ENCODE data around the gene NAA10. TPM values are rescaled to one million over a fixed set of nuclear protein-coding genes. Genes with fewer than 3 reads are reported as not detected.

NAA10 gene
- total and polyA plus RNA-seq, 4 donors = 33.1 to 146 (median 104) TPM

DNA sequence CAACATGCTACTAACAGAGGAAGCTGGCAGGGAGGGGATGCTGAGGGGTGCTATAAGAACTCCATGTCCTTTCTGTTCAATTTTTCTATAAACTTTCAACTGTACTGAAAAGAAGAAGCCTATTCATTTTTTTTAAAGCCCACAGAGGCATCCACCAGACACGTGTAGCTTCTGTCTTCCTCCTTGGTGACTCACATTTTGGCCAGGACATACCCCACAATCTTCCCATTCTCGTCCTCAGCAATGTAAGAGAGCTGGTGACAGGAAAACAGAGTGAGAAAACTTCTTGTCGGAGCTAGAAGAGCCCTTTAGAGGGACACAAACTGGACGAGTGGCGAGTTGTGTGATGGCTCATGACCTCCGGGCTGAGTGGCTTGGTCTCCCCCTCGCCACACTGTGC, 1.1 kb downstream of the NAA10 start:
- H3K4me1 ChIP-seq (ENCODE audit: control insufficient read depth in 5 of 5, insufficient read depth in 5 of 5, low read length in 5 of 5) = peaks cover 0 to 8% (median 0%) of the 10 kb centered on the region in 5 donors
- H3K36me3 ChIP-seq (ENCODE audit: control insufficient read depth in 4 of 4, insufficient read depth in 4 of 4, low read length in 4 of 4) = peaks cover 0 to 11% (median 4%) of the 10 kb centered on the region in 4 donors
- peaks cover 0 to 3% (median 1%) of the 10 kb centered on the region in 4 donors for H3K9me3 ChIP-seq (ENCODE audit: control insufficient read depth in 4 of 4, insufficient read depth in 3 of 4, low read length in 3 of 4)
- DNase-seq = no peak
- no peak for ATAC-seq (ENCODE audit: insufficient read depth, low FRiP score)
- no peaks in the 10 kb centered on the region for H3K27me3 ChIP-seq (ENCODE audit: control insufficient read depth in 3 of 3, insufficient read depth in 3 of 3, low read length in 2 of 3)
- 42 to 48% methylated on average over 6 to 7 of the region's 7 CpGs for WGBS, 2 donors
- peak overlapping the region; percentile 72 for H3K4me3 ChIP-seq
- H3K9ac ChIP-seq (ENCODE audit: insufficient read depth in 1 of 2, low read length in 2 of 2) = no peak overlapping the region
- TF ChIP-seq, protein P1, sequence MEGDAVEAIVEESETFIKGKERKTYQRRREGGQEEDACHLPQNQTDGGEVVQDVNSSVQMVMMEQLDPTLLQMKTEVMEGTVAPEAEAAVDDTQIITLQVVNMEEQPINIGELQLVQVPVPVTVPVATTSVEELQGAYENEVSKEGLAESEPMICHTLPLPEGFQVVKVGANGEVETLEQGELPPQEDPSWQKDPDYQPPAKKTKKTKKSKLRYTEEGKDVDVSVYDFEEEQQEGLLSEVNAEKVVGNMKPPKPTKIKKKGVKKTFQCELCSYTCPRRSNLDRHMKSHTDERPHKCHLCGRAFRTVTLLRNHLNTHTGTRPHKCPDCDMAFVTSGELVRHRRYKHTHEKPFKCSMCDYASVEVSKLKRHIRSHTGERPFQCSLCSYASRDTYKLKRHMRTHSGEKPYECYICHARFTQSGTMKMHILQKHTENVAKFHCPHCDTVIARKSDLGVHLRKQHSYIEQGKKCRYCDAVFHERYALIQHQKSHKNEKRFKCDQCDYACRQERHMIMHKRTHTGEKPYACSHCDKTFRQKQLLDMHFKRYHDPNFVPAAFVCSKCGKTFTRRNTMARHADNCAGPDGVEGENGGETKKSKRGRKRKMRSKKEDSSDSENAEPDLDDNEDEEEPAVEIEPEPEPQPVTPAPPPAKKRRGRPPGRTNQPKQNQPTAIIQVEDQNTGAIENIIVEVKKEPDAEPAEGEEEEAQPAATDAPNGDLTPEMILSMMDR (IDR thresholded peaks at IDR 0.05; ENCODE audit: control extremely low read depth, extremely low read depth) = no peak
- peak overlapping the region; percentile 33 to 42 for H3K27ac ChIP-seq (ENCODE audit: low read depth in 1 of 2, low read length in 1 of 2)

- Histone ChIP-seq H3K27ac (ENCODE audit: low read depth in 1 of 2, low read length in 1 of 2) (no peak overlapping the region), H3K27me3 (ENCODE audit: control insufficient read depth in 3 of 3, insufficient read depth in 3 of 3, low read length in 2 of 3) (no peaks in the 10 kb centered on the region), H3K4me1 (ENCODE audit: control insufficient read depth in 5 of 5, insufficient read depth in 5 of 5, low read length in 5 of 5) (peaks cover 0 to 12% (median 0%) of the 10 kb centered on the region in 5 donors), H3K9me3 (ENCODE audit: control insufficient read depth in 4 of 4, insufficient read depth in 3 of 4, low read length in 3 of 4) (peaks cover 0 to 3% (median 0%) of the 10 kb centered on the region in 4 donors), H3K36me3 (ENCODE audit: control insufficient read depth in 4 of 4, insufficient read depth in 4 of 4, low read length in 4 of 4) (peaks cover 0 to 11% (median 4%) of the 10 kb centered on the region in 4 donors), H3K4me3 (no peak overlapping the region), H3K9ac (ENCODE audit: insufficient read depth in 1 of 2, low read length in 2 of 2) (no peak overlapping the region)
- TF ChIP-seq, protein P1 (IDR thresholded peaks at IDR 0.05; ENCODE audit: control extremely low read depth, extremely low read depth) = no peak
- ATAC-seq (ENCODE audit: insufficient read depth, low FRiP score) = no peak
- DNase-seq = no peak
- 92 to 96% methylated on average over 11 to 13 of the region's 13 CpGs for WGBS, 2 donors
Observed at GRCh38 chrX:153932220-153932915, 2.5 kb downstream of the NAA10 start.

DNA sequence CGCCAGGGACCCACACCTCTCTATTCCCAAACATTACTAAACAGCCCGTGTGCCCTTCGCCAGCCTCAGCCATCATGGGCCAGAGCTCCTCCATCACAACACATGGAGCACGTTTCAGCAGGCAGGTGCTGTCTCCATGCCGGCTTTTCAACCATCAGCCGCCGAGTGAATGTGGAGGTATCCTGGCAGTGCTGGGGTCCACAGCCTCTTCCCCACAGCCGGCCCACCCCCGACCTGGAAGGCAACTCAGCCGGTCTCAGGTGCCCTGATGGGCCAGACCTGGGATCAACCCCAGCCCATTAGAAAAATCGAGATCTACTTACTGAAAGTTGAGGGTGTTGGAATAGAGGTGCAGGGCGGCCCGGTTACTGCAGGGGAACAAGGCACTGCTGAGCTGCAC, 3.1 kb downstream of the NAA10 start:
- H3K4me1 ChIP-seq (ENCODE audit: control insufficient read depth in 5 of 5, insufficient read depth in 5 of 5, low read length in 5 of 5) = peaks cover 0 to 18% (median 0%) of the 10 kb centered on the region in 5 donors

More for the DNA sequence above, 3.1 kb downstream of the NAA10 start:
- H3K36me3 ChIP-seq (ENCODE audit: control insufficient read depth in 4 of 4, insufficient read depth in 4 of 4, low read length in 4 of 4) = peaks cover 0 to 11% (median 4%) of the 10 kb centered on the region in 4 donors
- H3K27ac ChIP-seq (ENCODE audit: low read depth in 1 of 2, low read length in 1 of 2) = peak overlapping the region in 1 of 2 donors; percentile 8
- peaks cover 0 to 3% (median 0%) of the 10 kb centered on the region in 4 donors for H3K9me3 ChIP-seq (ENCODE audit: control insufficient read depth in 4 of 4, insufficient read depth in 3 of 4, low read length in 3 of 4)
- TF ChIP-seq, protein P1 (IDR thresholded peaks at IDR 0.05; ENCODE audit: control extremely low read depth, extremely low read depth) = no peak
- no peak overlapping the region for H3K4me3 ChIP-seq
- no peak overlapping the region for H3K9ac ChIP-seq (ENCODE audit: insufficient read depth in 1 of 2, low read length in 2 of 2)
- no peaks in the 10 kb centered on the region for H3K27me3 ChIP-seq (ENCODE audit: control insufficient read depth in 3 of 3, insufficient read depth in 3 of 3, low read length in 2 of 3)
- ATAC-seq (ENCODE audit: insufficient read depth, low FRiP score) (no peak), DNase-seq (no peak)
- 93 to 98% methylated on average over 10 to 13 of the region's 13 CpGs for WGBS, 2 donors

Data from lung (tissue), 12 donors.